ENCODE measurements around the gene PUS7. TPM values are rescaled to one million over a fixed set of nuclear protein-coding genes. Genes with fewer than 3 reads are reported as not detected.

PUS7 gene
- total and polyA plus RNA-seq, 2 of the 8 experiments (the other 6 are each of a cell fraction or from before 2014, with no cell fraction given), result 18.9 to 65.2 TPM

GRCh38 chr7:105474045-105474444 is 48.0 kb downstream of the PUS7 start:
- Histone ChIP-seq H3K4me2 (ENCODE audit: insufficient read depth in 1 of 2, low read depth in 2 of 2, low read length in 2 of 2) (no peak overlapping the region), H2AFZ (ENCODE audit: low read length) (no peak overlapping the region), H3K56ac (replicated peaks; ENCODE audit: insufficient read length, low read depth, low read length) (no peak overlapping the region), H3K9me3 (ENCODE audit: insufficient read depth in 2 of 2, low read depth in 1 of 2, low read length in 1 of 2) (no peaks in the 10 kb centered on the region), H3K36me3 (ENCODE audit: control insufficient read depth in 2 of 4, insufficient read depth in 4 of 4, low read length in 3 of 4) (peaks cover 0 to 32% (median 12%) of the 10 kb centered on the region in 4 experiments; a peak in 6 of 8 replicates), H3K23ac (ENCODE audit: insufficient read length) (no peak overlapping the region), H4K5ac (ENCODE audit: insufficient read length, low read depth, low read length) (no peak overlapping the region), H4K91ac (replicated peaks; ENCODE audit: insufficient read length, low read length) (no peak overlapping the region), H3K79me1 (ENCODE audit: low read depth, low read length) (no peaks in the 10 kb centered on the region), H4K20me1 (replicated peaks in 1 of 2; ENCODE audit: control insufficient read depth in 1 of 2, insufficient read depth in 2 of 2, low read length in 2 of 2) (no peaks in the 10 kb centered on the region), H3K14ac (ENCODE audit: insufficient read length) (no peak overlapping the region), H3K23me2 (ENCODE audit: low read depth, low read length) (no peaks in the 10 kb centered on the region), H2BK120ac (replicated peaks; ENCODE audit: low read depth, low read length) (no peak overlapping the region), H2BK15ac (ENCODE audit: low read length) (no peak overlapping the region), H4K8ac (ENCODE audit: extremely low read depth, insufficient read depth, low read length) (no peak overlapping the region), H3K4me3 (ENCODE audit: extremely low read depth in 1 of 4, insufficient read depth in 2 of 4, low read depth in 3 of 4, low read length in 4 of 4) (no peak overlapping the region), H3K4me1 (replicated peaks in 1 of 4; ENCODE audit: control insufficient read depth in 3 of 4, insufficient read depth in 4 of 4, low read length in 3 of 4) (no peaks in the 10 kb centered on the region), H2BK5ac (ENCODE audit: low read depth, low read length) (no peak overlapping the region), H2AK5ac (ENCODE audit: low read depth, low read length) (no peak overlapping the region), H3K18ac (ENCODE audit: extremely low read depth, low read length) (no peak overlapping the region), H3K79me2 (ENCODE audit: control insufficient read depth in 1 of 2, insufficient read depth in 2 of 2, low read length in 2 of 2) (no peaks in the 10 kb centered on the region), H3K9ac (replicated peaks in 1 of 4; ENCODE audit: extremely low read depth in 1 of 4, low read depth in 3 of 4, low read length in 3 of 4) (no peak overlapping the region), H2BK12ac (ENCODE audit: low read depth, low read length) (no peak overlapping the region), H3K27ac (ENCODE audit: low read depth, low read length) (no peak overlapping the region), H3K27me3 (replicated peaks in 1 of 4; ENCODE audit: control insufficient read depth in 3 of 4, extremely low read depth in 1 of 4, insufficient read depth in 3 of 4, low read length in 3 of 4) (no peaks in the 10 kb centered on the region), H2BK20ac (ENCODE audit: low read length) (no peak overlapping the region), H3K4ac (replicated peaks; ENCODE audit: insufficient read length, low read depth, low read length) (no peak overlapping the region)
- no peak for DNase-seq (ENCODE audit: low read depth in 1 of 2, low spot score in 2 of 2)
- FAIRE-seq, result no peak
- POLR2A ChIA-PET (ENCODE audit: partially characterized antibody), result no interaction called here
- TF ChIP-seq SAP30 (IDR thresholded peaks at IDR 0.05; ENCODE audit: insufficient read depth, insufficient replicate concordance, low read length) (no peak), PHF8 (conservative IDR thresholded peaks at IDR 0.05; ENCODE audit: low read depth, low read length) (no peak), POU5F1 (IDR thresholded peaks at IDR 0.05; ENCODE audit: low read depth, low read length) (no peak), EGR1 (IDR thresholded peaks at IDR 0.05; ENCODE audit: borderline replicate concordance, low read depth, low read length) (no peak), KDM1A (IDR thresholded peaks at IDR 0.05; ENCODE audit: borderline replicate concordance, low read length) (no peak), TAF1 (IDR thresholded peaks at IDR 0.05; ENCODE audit: low read depth, low read length) (no peak), MAX (IDR thresholded peaks at IDR 0.05) (no peak), SIX5 (IDR thresholded peaks at IDR 0.05; ENCODE audit: low read depth, low read length) (no peak), SRF (IDR thresholded peaks at IDR 0.05; ENCODE audit: low read depth, low read length) (no peak)
- 100% methylated on average over 1 of the region's 1 CpG; no CpG with 5 or more reads in 1 of the 2 experiments for WGBS, 2 experiments (ENCODE audit: extremely low coverage in 1 of 2, insufficient coverage in 1 of 2, insufficient read length in 1 of 2, insufficient replicate concordance in 2 of 2, low coverage in 1 of 2, low lambda C conversion rate in 2 of 2, missing lambda C conversion rate in 1 of 2)
- CTCF ChIA-PET (ENCODE audit: partially characterized antibody), result no interaction called here
